OCI-M2 (cell line): ENCODE measurements around the gene XAGE3.
"Not testable (repeated sequence)": the region's sequence is repeated elsewhere in the genome, so short reads cannot be mapped to it uniquely, and the experiment has no call there.

Experiments used
- DNase-seq: peaks from one replicate; lab custom pipeline; 2025; ENCODE audit not compliant: unreplicated experiment; lab: John Stamatoyannopoulos, UW

Gene XAGE3

DNA sequence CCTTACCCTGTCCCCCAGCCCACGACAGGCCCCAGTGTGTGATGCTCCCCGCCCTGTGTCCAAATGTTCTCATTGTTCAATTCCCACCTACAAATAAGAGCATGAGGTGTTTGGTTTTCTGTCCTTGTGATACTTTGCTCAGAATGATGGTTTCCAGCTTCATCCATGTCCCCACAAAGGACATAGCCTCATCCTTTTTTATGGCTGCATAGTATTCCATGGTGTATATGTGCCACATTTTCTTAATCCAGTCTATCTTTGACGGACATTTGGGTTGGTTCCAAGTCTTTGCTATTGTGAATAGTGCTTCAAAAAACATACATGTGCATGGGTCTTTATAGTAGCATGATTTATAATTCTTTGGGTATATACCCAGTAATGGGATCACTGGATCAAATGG, 24.3 kb downstream of the XAGE3 start:
- not testable (repeated sequence) for DNase-seq

DNA sequence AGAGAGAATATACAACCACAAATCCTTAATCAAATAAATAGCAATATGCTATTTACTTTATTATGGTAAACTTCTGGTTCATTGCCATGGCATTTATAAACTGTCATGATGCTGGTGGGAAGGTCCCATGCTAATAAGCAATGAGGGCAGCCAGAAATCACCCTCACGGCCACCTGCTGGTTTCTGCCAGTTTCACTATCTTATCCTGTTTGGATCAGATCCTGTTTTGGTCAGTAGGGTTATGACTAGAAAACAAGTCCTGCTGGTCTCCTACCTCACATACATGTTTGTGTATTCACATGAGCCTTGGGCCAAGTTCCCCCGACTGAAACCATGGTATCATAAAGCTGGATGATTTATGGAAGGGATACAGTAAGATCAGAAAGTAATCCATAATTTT, 28.7 kb downstream of the XAGE3 start:
- DNase-seq, result no peak

DNA sequence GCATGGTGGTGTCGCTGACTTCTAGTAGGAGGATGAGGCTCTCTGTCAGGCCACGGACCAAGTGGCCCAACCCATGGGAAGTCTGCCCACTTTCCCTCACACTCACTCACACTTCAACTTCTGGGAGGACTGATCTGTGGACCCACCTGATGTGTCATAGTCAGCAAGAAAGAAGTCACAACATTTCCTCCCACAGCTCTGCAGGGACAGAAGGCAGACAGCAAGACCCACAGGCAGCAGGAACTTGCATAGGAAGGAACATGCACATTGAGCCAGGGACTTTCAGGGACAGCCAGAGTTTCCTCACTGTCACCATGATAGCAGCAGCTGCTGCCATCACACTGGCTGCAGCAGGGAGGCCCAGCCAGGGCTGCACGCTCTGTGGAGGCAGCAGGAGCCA, 37.3 kb downstream of the XAGE3 start:
- DNase-seq, result no peak

- no peak for DNase-seq
These were observed 43.3 kb downstream of the XAGE3 start for GRCh38 chrX:52824608-52825007.

DNA sequence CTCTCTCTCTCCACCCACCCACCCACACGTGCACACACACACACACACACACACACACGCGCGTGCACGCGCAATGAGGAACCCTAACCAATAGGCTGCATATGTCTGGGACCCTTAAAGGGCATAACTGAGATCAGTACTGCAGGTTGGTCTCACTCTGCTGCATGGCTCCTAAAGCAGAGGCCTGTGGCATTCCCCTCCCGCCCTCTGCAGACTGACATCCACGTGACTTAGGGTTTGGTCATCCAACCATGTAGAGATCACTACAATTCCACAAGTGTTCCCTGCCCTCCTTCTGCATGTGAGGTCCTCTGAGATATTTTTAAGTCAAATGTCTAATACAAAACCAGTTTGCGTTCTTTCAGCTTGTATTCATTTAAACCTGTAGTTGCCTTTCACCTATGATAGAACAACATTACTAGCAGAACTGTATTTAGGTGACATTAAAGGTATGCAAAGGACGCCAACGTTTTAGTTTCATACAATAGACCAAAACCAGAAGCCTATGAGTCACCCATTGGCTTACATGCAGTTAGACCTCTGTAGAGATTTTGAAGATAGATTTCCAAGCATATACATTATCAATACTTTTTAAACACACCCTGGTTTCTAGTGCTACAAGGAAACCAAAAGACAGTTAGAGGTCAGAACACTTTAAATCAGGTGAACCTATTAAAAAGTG, 46.7 kb downstream of the XAGE3 start:
- DNase-seq, result no peak

- no peak for DNase-seq
These were observed 48.1 kb downstream of the XAGE3 start for GRCh38 chrX:52819788-52820187.
